Fibroblast of pulmonary artery (primary cell): ENCODE data around the gene SBF1.

Source experiments
- DNase-seq: peaks from one replicate; pipeline ENCODE4 v3.0.0-alpha.2; 2010; ENCODE audit warnings: low read depth
- H3K4me3 ChIP-seq: replicated peaks from 2 replicates; pipeline ENCODE4 v1.5.1; 2011; ENCODE audit warnings: low read depth, mild to moderate bottlenecking, control low read depth, low read length, moderate library complexity
- CTCF ChIP-seq: IDR thresholded peaks from 2 replicates; pipeline ENCODE4 v1.5.1; 2011; ENCODE audit warnings: mild to moderate bottlenecking, control low read depth, low read length, inconsistent platforms; ENCODE audit errors: missing control alignments

Gene SBF1

GRCh38 chr22:50500452-50500851 lies 25.6 kb upstream of the SBF1 start:
- no peak for TF ChIP-seq CTCF
- no peak for DNase-seq
- H3K4me3 ChIP-seq: no peak overlapping the region

DNA sequence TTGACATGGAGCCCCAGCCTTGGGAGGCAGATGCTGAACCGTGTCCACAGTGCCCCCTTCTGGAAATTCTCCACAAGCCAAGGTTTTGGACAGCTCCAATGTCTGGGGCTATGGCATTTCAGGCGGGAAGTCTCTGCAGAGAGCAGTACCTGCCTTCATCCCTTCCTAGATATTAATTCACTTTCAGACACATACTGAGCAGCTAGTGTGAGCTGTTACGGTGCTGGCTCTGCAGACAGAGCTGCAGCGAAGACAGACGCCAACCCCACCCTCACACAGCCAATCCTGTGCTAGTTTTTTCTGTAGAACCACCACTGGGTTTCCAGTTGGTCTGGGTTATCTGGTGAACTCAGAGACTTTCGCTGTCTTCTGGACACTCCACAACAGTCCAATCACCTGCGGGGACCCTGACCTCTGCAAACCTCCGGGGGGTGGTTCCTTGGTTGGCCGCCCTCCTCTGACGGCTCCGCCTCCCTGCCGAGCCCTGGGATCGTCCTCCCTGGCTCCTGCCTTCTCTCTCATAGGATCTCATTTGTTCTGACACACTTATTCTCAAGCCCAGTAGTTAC lies 23.6 kb upstream of the SBF1 start:
- DNase-seq: peak; percentile 68
- no peak overlapping the region for H3K4me3 ChIP-seq

DNA sequence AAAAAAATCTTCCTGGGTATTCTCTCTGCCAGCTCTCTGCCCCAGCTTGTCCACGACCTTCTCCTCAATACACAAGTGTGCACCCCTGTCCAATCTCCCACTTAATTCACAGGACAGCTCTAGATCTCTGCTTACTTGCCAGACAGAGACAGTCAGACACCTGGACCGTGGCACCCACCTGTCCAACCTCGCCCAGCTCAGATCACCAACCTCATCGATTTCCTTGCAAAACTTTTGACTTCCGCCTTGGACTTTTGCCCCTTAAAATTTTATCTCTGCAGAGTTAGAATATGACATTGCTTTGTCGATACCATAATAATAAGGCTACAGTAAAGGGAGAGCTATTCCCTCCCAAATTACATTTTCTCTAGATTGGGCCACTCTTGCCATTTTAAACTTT lies 22.3 kb upstream of the SBF1 start:
- no peak overlapping the region for H3K4me3 ChIP-seq
- TF ChIP-seq CTCF: no peak
- no peak for DNase-seq

More for the DNA sequence above, 23.6 kb upstream of the SBF1 start:
- peak; percentile 86 for TF ChIP-seq CTCF

GRCh38 chr22:50490531-50491308 lies 15.9 kb upstream of the SBF1 start:
- no peak for DNase-seq
- H3K4me3 ChIP-seq: no peak overlapping the region
- TF ChIP-seq CTCF: no peak

GRCh38 chr22:50489363-50490243 lies 14.8 kb upstream of the SBF1 start:
- no peak overlapping the region for H3K4me3 ChIP-seq
- no peak for TF ChIP-seq CTCF
- DNase-seq: no peak

GRCh38 chr22:50488886-50489285 lies 14.1 kb upstream of the SBF1 start:
- no peak for TF ChIP-seq CTCF
- no peak overlapping the region for H3K4me3 ChIP-seq
- no peak for DNase-seq
